AG09309 (cell line): ENCODE measurements around the gene UQCR10.

Experiments used
- DNase-seq: peaks from one replicate; pipeline ENCODE4 v3.0.0-alpha.2; 2010; ENCODE audit warnings: low read depth
- H3K4me3 ChIP-seq: 2 replicates; pipeline ENCODE4 v1.5.1; 2011; ENCODE audit warnings: mild to moderate bottlenecking, low read depth, low read length, moderate library complexity; ENCODE audit not compliant: control insufficient read depth
- TF ChIP-seq, protein P1 (sequence below): IDR thresholded peaks from 2 replicates; pipeline ENCODE4 v1.5.1; 2011; ENCODE audit warnings: mild to moderate bottlenecking, low read depth, low read length, inconsistent platforms; ENCODE audit not compliant: insufficient read depth, control insufficient read depth; ENCODE audit errors: missing control alignments

Gene UQCR10

DNA sequence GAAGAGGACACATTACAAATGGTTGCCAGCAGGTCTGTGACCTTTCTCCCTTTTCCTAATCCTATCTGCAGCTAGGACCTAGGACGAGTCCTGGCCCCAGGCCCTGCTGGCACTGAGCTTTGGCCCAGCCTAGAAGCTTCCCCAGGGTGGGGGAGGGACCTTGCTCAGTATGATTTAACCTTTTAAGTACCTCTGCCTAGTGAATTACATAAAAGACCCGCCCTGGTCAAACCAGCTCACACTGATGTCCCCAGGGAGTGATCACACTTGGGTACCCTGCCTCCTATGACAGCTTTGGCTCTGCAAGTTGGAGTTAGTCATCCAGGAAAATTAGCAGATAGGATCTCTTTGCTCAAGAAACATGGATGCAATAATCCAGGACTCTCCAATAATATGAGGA, 49.0 kb downstream of the UQCR10 start:
- TF ChIP-seq, protein P1, sequence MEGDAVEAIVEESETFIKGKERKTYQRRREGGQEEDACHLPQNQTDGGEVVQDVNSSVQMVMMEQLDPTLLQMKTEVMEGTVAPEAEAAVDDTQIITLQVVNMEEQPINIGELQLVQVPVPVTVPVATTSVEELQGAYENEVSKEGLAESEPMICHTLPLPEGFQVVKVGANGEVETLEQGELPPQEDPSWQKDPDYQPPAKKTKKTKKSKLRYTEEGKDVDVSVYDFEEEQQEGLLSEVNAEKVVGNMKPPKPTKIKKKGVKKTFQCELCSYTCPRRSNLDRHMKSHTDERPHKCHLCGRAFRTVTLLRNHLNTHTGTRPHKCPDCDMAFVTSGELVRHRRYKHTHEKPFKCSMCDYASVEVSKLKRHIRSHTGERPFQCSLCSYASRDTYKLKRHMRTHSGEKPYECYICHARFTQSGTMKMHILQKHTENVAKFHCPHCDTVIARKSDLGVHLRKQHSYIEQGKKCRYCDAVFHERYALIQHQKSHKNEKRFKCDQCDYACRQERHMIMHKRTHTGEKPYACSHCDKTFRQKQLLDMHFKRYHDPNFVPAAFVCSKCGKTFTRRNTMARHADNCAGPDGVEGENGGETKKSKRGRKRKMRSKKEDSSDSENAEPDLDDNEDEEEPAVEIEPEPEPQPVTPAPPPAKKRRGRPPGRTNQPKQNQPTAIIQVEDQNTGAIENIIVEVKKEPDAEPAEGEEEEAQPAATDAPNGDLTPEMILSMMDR, result no peak
- no peak for DNase-seq
- H3K4me3 ChIP-seq, result no peak overlapping the region

DNA sequence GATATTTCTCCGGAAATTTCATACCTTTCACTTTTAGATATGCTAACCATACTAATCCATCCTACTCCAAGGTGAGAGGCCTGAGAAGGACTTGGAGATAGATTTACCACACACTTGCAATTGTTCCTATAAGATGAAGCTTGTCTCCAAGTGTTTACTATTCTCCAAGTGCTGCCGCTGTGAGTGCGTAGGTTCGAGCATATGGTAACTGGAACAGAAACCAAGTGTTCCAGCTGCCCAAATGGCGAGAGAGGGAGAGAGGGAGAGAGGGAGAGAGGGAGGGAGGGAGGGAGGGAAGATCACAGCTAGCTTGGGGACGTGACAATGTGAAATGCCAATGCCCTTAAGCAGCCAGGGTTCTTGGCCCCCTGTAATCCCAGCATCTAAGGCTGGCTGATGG, 49.4 kb downstream of the UQCR10 start:
- no peak for DNase-seq
- TF ChIP-seq, protein P1, result no peak
- H3K4me3 ChIP-seq, result no peak overlapping the region

DNA sequence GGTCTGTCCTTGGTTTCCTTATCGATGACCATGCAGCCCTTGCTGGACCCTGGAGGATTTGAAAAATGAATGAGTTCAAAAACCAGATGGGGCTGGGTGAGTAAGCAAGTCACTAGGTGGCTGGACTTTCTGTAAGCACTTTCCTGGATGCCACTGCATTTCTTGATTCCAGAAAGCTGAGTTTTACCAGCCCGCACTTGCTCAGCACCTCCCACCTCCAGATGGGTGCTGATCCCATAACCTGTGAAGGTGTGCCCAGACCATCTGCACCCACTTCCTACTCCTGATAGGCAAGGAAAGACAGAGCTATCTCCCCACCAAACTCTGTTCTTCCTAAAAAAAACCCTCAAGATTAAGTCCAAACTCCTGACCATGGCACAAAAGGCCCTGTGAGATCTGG, 49.8 kb downstream of the UQCR10 start:
- DNase-seq, result no peak
- no peak overlapping the region for H3K4me3 ChIP-seq
- TF ChIP-seq, protein P1, result no peak

DNA sequence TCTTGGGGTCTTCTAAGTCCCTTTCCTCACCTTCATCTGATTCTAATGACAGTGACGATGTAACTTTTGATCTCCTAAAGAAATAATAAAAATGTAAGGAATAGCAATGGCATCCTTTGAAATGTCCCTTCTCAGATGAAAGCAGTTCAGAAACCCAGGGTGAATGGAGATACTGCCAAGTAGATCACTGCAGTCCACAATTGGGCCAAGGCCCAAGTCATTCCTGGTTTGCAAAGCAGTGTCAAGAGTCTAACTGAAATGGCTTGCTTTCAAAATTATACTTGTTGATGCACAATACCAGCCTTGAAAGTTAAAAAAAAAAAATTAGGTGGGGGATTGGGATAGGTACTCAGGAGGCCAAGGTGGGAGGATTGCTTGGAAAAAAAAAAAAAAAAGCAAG, 50.6 kb downstream of the UQCR10 start:
- H3K4me3 ChIP-seq, result no peak overlapping the region
- TF ChIP-seq, protein P1, result no peak
- DNase-seq, result no peak

DNA sequence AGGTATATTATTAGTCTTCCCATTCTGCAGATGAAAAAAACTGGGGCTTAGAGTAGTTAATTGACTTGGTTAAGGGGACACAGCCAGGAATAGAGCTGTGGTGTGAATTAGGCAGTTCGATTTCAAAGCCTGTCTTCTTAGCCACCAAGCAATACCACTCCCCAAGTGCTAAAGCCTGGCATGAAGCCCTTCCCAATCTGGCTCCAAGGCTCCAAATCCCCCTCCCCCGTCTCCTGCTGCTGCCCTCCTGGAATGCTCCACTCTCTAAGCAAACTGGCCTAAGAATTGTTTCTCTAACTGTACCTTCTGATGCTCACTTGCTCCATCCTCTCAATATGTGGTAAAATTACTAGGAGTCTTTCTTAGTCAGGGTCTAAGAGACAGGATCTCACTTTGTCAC, 52.3 kb downstream of the UQCR10 start:
- H3K4me3 ChIP-seq, result no peak overlapping the region
- TF ChIP-seq, protein P1, result no peak
- no peak for DNase-seq
